ENCODE data around the gene SOX10.
"Not testable (repeated sequence)": the region's sequence is repeated elsewhere in the genome, so short reads cannot be mapped to it uniquely, and the experiment has no call there.

GRCh38 chr22:37952629-37953028, 31.7 kb downstream of the SOX10 start:
- TF ChIP-seq CTCF (IDR thresholded peaks at IDR 0.05; ENCODE audit: low read depth, low read length); POLR2A (IDR thresholded peaks at IDR 0.05; ENCODE audit: extremely low read depth, insufficient read length): not testable (repeated sequence)
